Measurements from ENCODE around the gene PSMG1.

DNA sequence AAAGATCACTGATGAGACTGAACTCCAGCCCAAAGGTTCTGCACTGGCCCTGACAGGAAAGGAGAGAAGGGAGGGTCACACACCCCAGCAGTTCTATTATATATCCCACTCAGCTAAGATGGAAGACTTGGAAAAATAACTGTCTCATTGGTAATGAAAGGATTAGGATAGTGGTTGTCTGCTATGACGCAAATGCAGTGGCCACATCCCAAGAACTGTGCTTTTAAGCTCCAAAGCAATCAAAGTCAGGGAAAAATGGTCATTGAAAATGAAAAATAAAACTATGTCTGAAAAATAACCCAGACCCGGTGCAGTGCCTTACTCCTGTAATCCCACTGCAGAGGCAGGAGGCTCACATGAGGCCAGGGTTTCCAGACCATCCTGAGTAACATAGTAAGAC lies 31.0 kb downstream of the PSMG1 start:
- TF ChIP-seq, protein P1, sequence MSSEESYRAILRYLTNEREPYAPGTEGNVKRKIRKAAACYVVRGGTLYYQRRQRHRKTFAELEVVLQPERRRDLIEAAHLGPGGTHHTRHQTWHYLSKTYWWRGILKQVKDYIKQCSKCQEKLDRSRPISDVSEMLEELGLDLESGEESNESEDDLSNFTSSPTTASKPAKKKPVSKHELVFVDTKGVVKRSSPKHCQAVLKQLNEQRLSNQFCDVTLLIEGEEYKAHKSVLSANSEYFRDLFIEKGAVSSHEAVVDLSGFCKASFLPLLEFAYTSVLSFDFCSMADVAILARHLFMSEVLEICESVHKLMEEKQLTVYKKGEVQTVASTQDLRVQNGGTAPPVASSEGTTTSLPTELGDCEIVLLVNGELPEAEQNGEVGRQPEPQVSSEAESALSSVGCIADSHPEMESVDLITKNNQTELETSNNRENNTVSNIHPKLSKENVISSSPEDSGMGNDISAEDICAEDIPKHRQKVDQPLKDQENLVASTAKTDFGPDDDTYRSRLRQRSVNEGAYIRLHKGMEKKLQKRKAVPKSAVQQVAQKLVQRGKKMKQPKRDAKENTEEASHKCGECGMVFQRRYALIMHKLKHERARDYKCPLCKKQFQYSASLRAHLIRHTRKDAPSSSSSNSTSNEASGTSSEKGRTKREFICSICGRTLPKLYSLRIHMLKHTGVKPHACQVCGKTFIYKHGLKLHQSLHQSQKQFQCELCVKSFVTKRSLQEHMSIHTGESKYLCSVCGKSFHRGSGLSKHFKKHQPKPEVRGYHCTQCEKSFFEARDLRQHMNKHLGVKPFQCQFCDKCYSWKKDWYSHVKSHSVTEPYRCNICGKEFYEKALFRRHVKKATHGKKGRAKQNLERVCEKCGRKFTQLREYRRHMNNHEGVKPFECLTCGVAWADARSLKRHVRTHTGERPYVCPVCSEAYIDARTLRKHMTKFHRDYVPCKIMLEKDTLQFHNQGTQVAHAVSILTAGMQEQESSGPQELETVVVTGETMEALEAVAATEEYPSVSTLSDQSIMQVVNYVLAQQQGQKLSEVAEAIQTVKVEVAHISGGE (CRISPR knock-in tag; IDR thresholded peaks at IDR 0.05) = no peak
- TF ChIP-seq GATAD2B (conservative IDR thresholded peaks at IDR 0.05; ENCODE audit: low read depth) (no peak), POLR2AphosphoS2 (IDR thresholded peaks at IDR 0.05; ENCODE audit: low read depth, low read length) (no peak)

Data from GM12878 (cell line).